SK-N-SH (cell line): ENCODE measurements around the gene TRIM44. TPM values are rescaled to one million over a fixed set of nuclear protein-coding genes. Genes with fewer than 3 reads are reported as not detected.

Experiments
- CTCF ChIA-PET: fragments of 300-600, 350-600 bp; formaldehyde crosslinking; extraction: SDS; loops from one replicate; lab custom pipeline; 2021; lab: Yijun Ruan, JAX
- POLR2A ChIA-PET: fragments of 350-600 bp; sonication (Branson Sonifier 250); formaldehyde crosslinking; extraction: SDS; loops from one replicate; lab custom pipeline; 2020; ENCODE audit warnings: antibody characterized with exemption, inconsistent platforms; lab: Yijun Ruan, JAX
- DNase-seq: peaks from one replicate; pipeline ENCODE4 v3.0.0; 2012
- H2AFZ ChIP-seq: fragments of 200-600 bp; sonication (generic); 2 replicates; pipeline ENCODE4 v1.8.1; 2016; ENCODE audit warnings: antibody characterized with exemption, mild to moderate bottlenecking, low read depth
- H3F3A ChIP-seq: fragments of 200-600 bp; sonication (generic); replicated peaks from 2 replicates; pipeline ENCODE3; 2016; ENCODE audit warnings: antibody characterized with exemption, mild to moderate bottlenecking; ENCODE audit not compliant: insufficient read depth
- H3K27ac ChIP-seq, 2 experiments: fragments of 200-500 bp in 1 of 2; fragments of 200-600 bp in 1 of 2; sonication (Bioruptor generic) in 1 of 2; sonication (generic), shearing (Covaris generic) in 1 of 2; 2 replicates each; pipeline versions ENCODE4 v1.5.1 to v1.6.1; 2014 to 2016; ENCODE audit warnings: low read depth in 2 of 2, inconsistent platforms in 1 of 2, low read length in 1 of 2, mild to moderate bottlenecking in 1 of 2, mixed read lengths in 1 of 2
- H3K27me3 ChIP-seq: fragments of 200-600 bp; sonication (generic), shearing (Covaris generic); 2 replicates; pipeline ENCODE4 v1.6.1; 2016; ENCODE audit warnings: mixed run types; ENCODE audit not compliant: insufficient read depth
- H3K36me3 ChIP-seq, 2 experiments: fragments of 200-500 bp in 1 of 2; fragments of 200-600 bp in 1 of 2; sonication (Bioruptor generic) in 1 of 2; sonication (generic) in 1 of 2; replicated peaks in 1 of 2; 2 replicates each; pipeline versions ENCODE3 to v1.5.1; 2014 to 2016; ENCODE audit warnings: low read length in 1 of 2, mild to moderate bottlenecking in 1 of 2; ENCODE audit not compliant: insufficient read depth in 2 of 2, control insufficient read depth in 1 of 2
- H3K4me1 ChIP-seq, 2 experiments: fragments of 200-500 bp in 1 of 2; fragments of 200-600 bp in 1 of 2; sonication (Bioruptor generic) in 1 of 2; sonication (generic), shearing (Covaris generic) in 1 of 2; 2 replicates each; pipeline versions ENCODE4 v1.5.1 to v1.6.1; 2014 to 2016; ENCODE audit warnings: low read depth in 1 of 2, low read length in 1 of 2, mixed run types in 1 of 2; ENCODE audit not compliant: insufficient read depth in 2 of 2, control insufficient read depth in 1 of 2
- H3K4me2 ChIP-seq: fragments of 200-600 bp; sonication (generic), shearing (Covaris generic); 2 replicates; pipeline ENCODE4 v1.6.1; 2017; ENCODE audit warnings: mixed run types
- H3K4me3 ChIP-seq, 2 experiments: fragments of 200-500 bp in 1 of 2; fragments of 200-600 bp in 1 of 2; sonication (Bioruptor generic) in 1 of 2; sonication (generic), shearing (Covaris generic) in 1 of 2; 2 replicates each; pipeline versions ENCODE4 v1.5.1 to v1.8.1; 2014 to 2016; ENCODE audit warnings: low read depth in 2 of 2, inconsistent platforms in 1 of 2, low read length in 1 of 2, mild to moderate bottlenecking in 1 of 2, mixed read lengths in 1 of 2, moderate library complexity in 1 of 2
- H3K79me2 ChIP-seq: fragments of 200-600 bp; sonication (generic); 2 replicates; pipeline ENCODE4 v1.8.1; 2017; ENCODE audit warnings: mild to moderate bottlenecking; ENCODE audit not compliant: insufficient read depth
- H3K9ac ChIP-seq: fragments of 200-600 bp; sonication (generic); 2 replicates; pipeline ENCODE4 v1.6.1; 2017; ENCODE audit warnings: mixed run types
- H3K9me2 ChIP-seq: fragments of 200-600 bp; sonication (generic); 2 replicates; pipeline ENCODE4 v1.6.1; 2017; ENCODE audit warnings: mixed run types
- H3K9me3 ChIP-seq: fragments of 200-600 bp; sonication (generic); 2 replicates; pipeline ENCODE4 v1.6.1; 2017; ENCODE audit warnings: mixed run types, mild to moderate bottlenecking, moderate library complexity
- H4K20me1 ChIP-seq: fragments of 200-600 bp; sonication (generic); 2 replicates; pipeline ENCODE4 v1.6.1; 2017; ENCODE audit warnings: mild to moderate bottlenecking, mixed run types; ENCODE audit not compliant: insufficient read depth
- ELF1 ChIP-seq: IDR thresholded peaks from 2 replicates; pipeline ENCODE4 v1.4.0; 2012
- EZH2phosphoT487 ChIP-seq: fragments of 200-600 bp; sonication (generic); IDR thresholded peaks from 2 replicates; pipeline ENCODE4 v1.6.1; 2017; ENCODE audit warnings: low read depth, mixed run types, mild to moderate bottlenecking, antibody characterized with exemption, moderate library complexity, borderline replicate concordance
- FOXJ3 ChIP-seq: sonication (generic); formaldehyde crosslinking; IDR thresholded peaks from 2 replicates; pipeline ENCODE4 v1.5.1; 2020; ENCODE audit warnings: mild to moderate bottlenecking, missing genetic modification reagents
- FOXM1 ChIP-seq: IDR thresholded peaks from 2 replicates; pipeline ENCODE4 v1.4.0; 2012; ENCODE audit warnings: low read depth, mild to moderate bottlenecking
- GATA2 ChIP-seq: sonication (generic); formaldehyde crosslinking; IDR thresholded peaks from 2 replicates; pipeline ENCODE4 v1.5.0; 2020; ENCODE audit warnings: mild to moderate bottlenecking, missing genetic modification reagents
- MXI1 ChIP-seq: IDR thresholded peaks from 2 replicates; pipeline ENCODE4 v1.6.1; 2012; ENCODE audit warnings: mild to moderate bottlenecking, low read depth, low read length, improper control_type of control experiment
- NFIC ChIP-seq: IDR thresholded peaks from 2 replicates; pipeline ENCODE4 v1.4.0; 2012; ENCODE audit warnings: borderline replicate concordance
- NRF1 ChIP-seq: IDR thresholded peaks from 2 replicates; pipeline ENCODE4 v1.6.1; 2012; ENCODE audit warnings: low read depth, mild to moderate bottlenecking, low read length
- POLR2AphosphoS5 ChIP-seq: IDR thresholded peaks from 2 replicates; pipeline ENCODE4 v1.6.1; 2012; ENCODE audit warnings: low read depth, low read length
- RCOR1 ChIP-seq: fragments of 150-350 bp; IDR thresholded peaks from 2 replicates; pipeline ENCODE4 v1.6.1; 2017; ENCODE audit warnings: antibody characterized with exemption, low read length
- SIN3A ChIP-seq: IDR thresholded peaks from 2 replicates; pipeline ENCODE4 v1.6.1; 2012; ENCODE audit warnings: low read depth, mild to moderate bottlenecking, low read length, moderate library complexity, borderline replicate concordance
- SMC3 ChIP-seq: IDR thresholded peaks from 2 replicates; pipeline ENCODE4 v1.6.1; 2012; ENCODE audit warnings: low read depth, low read length, improper control_type of control experiment
- TAF1 ChIP-seq: IDR thresholded peaks from 2 replicates; pipeline ENCODE4 v1.6.1; 2012; ENCODE audit warnings: low read depth, mild to moderate bottlenecking, low read length, moderate library complexity, borderline replicate concordance
- TCF12 ChIP-seq: IDR thresholded peaks from 2 replicates; pipeline ENCODE4 v1.4.0; 2012
- TEAD4 ChIP-seq: IDR thresholded peaks from 2 replicates; pipeline ENCODE4 v1.4.0; 2012; ENCODE audit warnings: mild to moderate bottlenecking, borderline replicate concordance; ENCODE audit not compliant: insufficient read depth
- USF1 ChIP-seq: IDR thresholded peaks from 2 replicates; pipeline ENCODE4 v1.4.0; 2012; ENCODE audit warnings: low read depth, borderline replicate concordance
- YY1 ChIP-seq: IDR thresholded peaks from 2 replicates; pipeline ENCODE4 v1.4.0; 2012; ENCODE audit warnings: low read depth, mild to moderate bottlenecking
- WGBS: methylation state at CpG from one replicate; pipeline ENCODE4 v1.1.6; 2017; ENCODE audit warnings: low lambda C conversion rate; 5-methylcytosine and 5-hydroxymethylcytosine counted together
- polyA plus RNA-seq, 3 experiments: library from polyadenylated mRNA; depleted of rRNA; stranded (reverse); fragments of >200 nt; gene quantifications; 2 replicates each; pipeline ENCODE4 v1.2.3, GENCODE V29; 2012
- TF ChIP-seq, protein P1 (sequence below): fragments of 200-600 bp; sonication (generic); IDR thresholded peaks from 2 replicates; pipeline ENCODE4 v1.6.1; 2017; ENCODE audit warnings: antibody characterized with exemption, mild to moderate bottlenecking, moderate library complexity
- TF ChIP-seq, protein P2 (sequence below): IDR thresholded peaks from 2 replicates; pipeline ENCODE4 v1.4.0; 2012; ENCODE audit warnings: low read depth, borderline replicate concordance
- TF ChIP-seq, protein P3 (sequence below): IDR thresholded peaks from 2 replicates; pipeline ENCODE4; 2012

The TRIM44 gene
- polyA plus RNA-seq, 1 of the 3 experiments (the other 2 are of a cell fraction) = 34.1 TPM

DNA sequence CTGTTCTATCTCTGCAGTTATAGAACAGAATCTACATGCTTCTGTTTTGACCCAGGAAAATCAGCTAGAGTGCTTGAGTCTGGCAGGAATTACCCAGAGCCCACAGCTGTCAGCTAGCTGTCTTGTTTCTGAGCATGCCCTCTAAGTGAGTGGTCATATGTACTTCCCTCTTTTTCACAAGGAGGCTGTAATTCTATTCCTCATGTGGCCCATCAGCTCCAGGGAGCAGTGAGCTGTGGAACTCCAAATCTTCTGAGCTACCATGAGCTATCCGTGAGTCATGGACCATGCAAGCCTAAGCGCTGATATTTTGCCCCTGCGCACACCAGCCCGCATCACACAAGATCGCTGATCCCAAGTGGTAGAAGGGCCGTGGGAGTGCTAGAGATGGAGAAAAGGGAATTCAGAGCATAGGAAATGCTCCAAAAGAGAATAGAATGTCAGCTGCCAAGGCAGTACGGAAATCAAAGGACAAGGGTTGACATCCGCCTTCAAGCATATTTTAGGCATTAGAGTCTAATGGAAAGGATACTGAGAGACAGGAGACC is 38.9 kb upstream of the TRIM44 start (continued):
- TF ChIP-seq, protein P1, sequence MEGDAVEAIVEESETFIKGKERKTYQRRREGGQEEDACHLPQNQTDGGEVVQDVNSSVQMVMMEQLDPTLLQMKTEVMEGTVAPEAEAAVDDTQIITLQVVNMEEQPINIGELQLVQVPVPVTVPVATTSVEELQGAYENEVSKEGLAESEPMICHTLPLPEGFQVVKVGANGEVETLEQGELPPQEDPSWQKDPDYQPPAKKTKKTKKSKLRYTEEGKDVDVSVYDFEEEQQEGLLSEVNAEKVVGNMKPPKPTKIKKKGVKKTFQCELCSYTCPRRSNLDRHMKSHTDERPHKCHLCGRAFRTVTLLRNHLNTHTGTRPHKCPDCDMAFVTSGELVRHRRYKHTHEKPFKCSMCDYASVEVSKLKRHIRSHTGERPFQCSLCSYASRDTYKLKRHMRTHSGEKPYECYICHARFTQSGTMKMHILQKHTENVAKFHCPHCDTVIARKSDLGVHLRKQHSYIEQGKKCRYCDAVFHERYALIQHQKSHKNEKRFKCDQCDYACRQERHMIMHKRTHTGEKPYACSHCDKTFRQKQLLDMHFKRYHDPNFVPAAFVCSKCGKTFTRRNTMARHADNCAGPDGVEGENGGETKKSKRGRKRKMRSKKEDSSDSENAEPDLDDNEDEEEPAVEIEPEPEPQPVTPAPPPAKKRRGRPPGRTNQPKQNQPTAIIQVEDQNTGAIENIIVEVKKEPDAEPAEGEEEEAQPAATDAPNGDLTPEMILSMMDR = no peak
- TF ChIP-seq ELF1 (no peak), POLR2AphosphoS5 (0 out of 2 replicates have a peak, but pooled peaks have one; percentile 27), SIN3A (peak; percentile 43; the same call in 1 of the 2 replicates)

DNA sequence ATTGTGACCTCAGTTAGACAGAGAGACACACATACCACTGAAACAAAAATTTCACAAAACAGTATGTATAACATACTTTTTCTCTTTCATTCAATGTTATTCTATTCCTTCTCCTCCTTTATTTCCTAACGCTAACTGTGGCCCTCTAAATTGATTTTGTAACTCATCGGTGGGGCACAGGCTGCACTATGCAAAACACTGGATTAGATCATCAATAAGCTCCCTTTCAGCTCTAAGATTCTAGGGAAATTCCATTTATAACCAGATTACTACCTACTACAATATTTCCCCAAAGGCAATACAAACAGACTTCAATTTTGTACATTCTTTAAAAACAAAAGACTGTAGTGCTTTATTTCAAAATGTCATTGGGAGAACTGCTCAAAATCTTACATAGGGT is 38.3 kb upstream of the TRIM44 start:
- H2AFZ ChIP-seq = no peak overlapping the region
- no peaks in the 10 kb centered on the region for H3K9me3 ChIP-seq
- peaks cover 20 to 56% of the 10 kb centered on the region in 2 experiments; a peak in 3 of 4 replicates for H3K4me1 ChIP-seq
- no peak overlapping the region for H3K9ac ChIP-seq
- H3K9me2 ChIP-seq = no peaks in the 10 kb centered on the region
- no peaks in the 10 kb centered on the region for H4K20me1 ChIP-seq
- DNase-seq = no peak
- CTCF ChIA-PET = interaction anchor here (0.6 to 2.0 kb wide), 3 partner anchors 9 to 735 kb away, joined by 3 to 11 read pairs (median 3); no protein-coding TSS in a partner anchor
- H3K36me3 ChIP-seq = peaks cover 2 to 8% of the 10 kb centered on the region in 2 experiments
- H3K27me3 ChIP-seq = no peaks in the 10 kb centered on the region
- H3K27ac ChIP-seq = peak overlapping the region in 1 of 2 experiments; percentile 94; a peak in 3 of 4 replicates
- H3F3A ChIP-seq = peaks cover 50% of the 10 kb centered on the region
- H3K79me2 ChIP-seq = peaks cover 34% of the 10 kb centered on the region
- H3K4me3 ChIP-seq = no peak overlapping the region
- POLR2A ChIA-PET = no interaction called here
- 100% methylated on average over 2 of the region's 2 CpGs for WGBS
- no peak overlapping the region for H3K4me2 ChIP-seq
- TF ChIP-seq, protein P2, sequence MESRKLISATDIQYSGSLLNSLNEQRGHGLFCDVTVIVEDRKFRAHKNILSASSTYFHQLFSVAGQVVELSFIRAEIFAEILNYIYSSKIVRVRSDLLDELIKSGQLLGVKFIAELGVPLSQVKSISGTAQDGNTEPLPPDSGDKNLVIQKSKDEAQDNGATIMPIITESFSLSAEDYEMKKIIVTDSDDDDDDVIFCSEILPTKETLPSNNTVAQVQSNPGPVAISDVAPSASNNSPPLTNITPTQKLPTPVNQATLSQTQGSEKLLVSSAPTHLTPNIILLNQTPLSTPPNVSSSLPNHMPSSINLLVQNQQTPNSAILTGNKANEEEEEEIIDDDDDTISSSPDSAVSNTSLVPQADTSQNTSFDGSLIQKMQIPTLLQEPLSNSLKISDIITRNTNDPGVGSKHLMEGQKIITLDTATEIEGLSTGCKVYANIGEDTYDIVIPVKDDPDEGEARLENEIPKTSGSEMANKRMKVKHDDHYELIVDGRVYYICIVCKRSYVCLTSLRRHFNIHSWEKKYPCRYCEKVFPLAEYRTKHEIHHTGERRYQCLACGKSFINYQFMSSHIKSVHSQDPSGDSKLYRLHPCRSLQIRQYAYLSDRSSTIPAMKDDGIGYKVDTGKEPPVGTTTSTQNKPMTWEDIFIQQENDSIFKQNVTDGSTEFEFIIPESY = no peak
- TF ChIP-seq GATA2 (CRISPR knock-in tag) (no peak), FOXM1 (no peak), MXI1 (no peak), NRF1 (no peak), TCF12 (no peak), EZH2phosphoT487 (no peak), SMC3 (no peak), FOXJ3 (CRISPR knock-in tag) (no peak), POLR2AphosphoS5 (no peak), TEAD4 (no peak), USF1 (no peak), YY1 (no peak), ELF1 (no peak), RCOR1 (no peak), SIN3A (no peak), NFIC (no peak), TAF1 (no peak)
- TF ChIP-seq, protein P1 = no peak
- TF ChIP-seq, protein P3, sequence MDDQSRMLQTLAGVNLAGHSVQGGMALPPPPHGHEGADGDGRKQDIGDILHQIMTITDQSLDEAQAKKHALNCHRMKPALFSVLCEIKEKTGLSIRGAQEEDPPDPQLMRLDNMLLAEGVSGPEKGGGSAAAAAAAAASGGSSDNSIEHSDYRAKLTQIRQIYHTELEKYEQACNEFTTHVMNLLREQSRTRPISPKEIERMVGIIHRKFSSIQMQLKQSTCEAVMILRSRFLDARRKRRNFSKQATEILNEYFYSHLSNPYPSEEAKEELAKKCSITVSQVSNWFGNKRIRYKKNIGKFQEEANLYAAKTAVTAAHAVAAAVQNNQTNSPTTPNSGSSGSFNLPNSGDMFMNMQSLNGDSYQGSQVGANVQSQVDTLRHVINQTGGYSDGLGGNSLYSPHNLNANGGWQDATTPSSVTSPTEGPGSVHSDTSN = no peak
